IMR-90 (cell line): Measurements from ENCODE around the gene CLEC7A. TPM values are rescaled to one million over a fixed set of nuclear protein-coding genes. Genes with fewer than 3 reads are reported as not detected.

ENCODE experiments used
- ATAC-seq: fragments of 200-7000 bp; cut with Tn5 transposase; 2 replicates; pipeline ENCODE4 v1.9.1; 2020; ENCODE audit warnings: low read depth, mild to moderate bottlenecking, moderate library complexity
- BruUV-seq: library from RNA; stranded (reverse); fragments of 400-500 nt; replicated peaks from 2 replicates; lab custom pipeline; 2021; lab: Mats Ljungman, UMichigan
- CTCF ChIA-PET: fragments of 300-600 bp; formaldehyde crosslinking; extraction: SDS; loops from one replicate; lab custom pipeline; 2021; ENCODE audit warnings: antibody characterized with exemption; lab: Yijun Ruan, JAX
- POLR2A ChIA-PET: fragments of 300-600 bp; sonication (Branson Sonifier 250); formaldehyde crosslinking; loops from one replicate; lab custom pipeline; 2022; ENCODE audit warnings: antibody characterized with exemption; ENCODE audit not compliant: unreplicated experiment; lab: Charles Lee
- DNase-seq: peaks from one replicate; pipeline ENCODE4 v3.0.0; 2013
- H2AFZ ChIP-seq: replicated peaks from 2 replicates; pipeline ENCODE3; 2013; ENCODE audit warnings: low read length, mild to moderate bottlenecking; ENCODE audit not compliant: poor library complexity
- H2AK5ac ChIP-seq: 2 replicates; pipeline ENCODE4 v1.6.1; 2013; ENCODE audit warnings: low read depth, low read length, inconsistent platforms
- H2AK9ac ChIP-seq: replicated peaks from 2 replicates; pipeline ENCODE3; 2013; ENCODE audit warnings: mild to moderate bottlenecking, low read depth, low read length, moderate library complexity; ENCODE audit not compliant: poor library complexity
- H2BK120ac ChIP-seq: 2 replicates; pipeline ENCODE4 v1.6.1; 2013; ENCODE audit warnings: low read depth, low read length, inconsistent platforms
- H2BK15ac ChIP-seq: 3 replicates; pipeline ENCODE4 v1.6.1; 2013; ENCODE audit warnings: low read depth, low read length, inconsistent platforms
- H2BK20ac ChIP-seq: 2 replicates; pipeline ENCODE4 v1.6.1; 2013; ENCODE audit warnings: low read depth, mild to moderate bottlenecking, inconsistent platforms, low read length, moderate library complexity
- H2BK5ac ChIP-seq: 2 replicates; pipeline ENCODE4 v1.6.1; 2013; ENCODE audit warnings: mild to moderate bottlenecking, low read depth, low read length, inconsistent platforms; ENCODE audit not compliant: poor library complexity, severe bottlenecking
- H3K14ac ChIP-seq: replicated peaks from 2 replicates; pipeline ENCODE4 v1.6.1; 2013; ENCODE audit warnings: low read depth, low read length, inconsistent platforms
- H3K18ac ChIP-seq: 2 replicates; pipeline ENCODE4 v1.6.1; 2013; ENCODE audit warnings: low read depth, low read length, control low read depth
- H3K23ac ChIP-seq: 2 replicates; pipeline ENCODE4 v1.6.1; 2013; ENCODE audit warnings: low read depth, low read length, inconsistent platforms
- H3K27ac ChIP-seq: 2 replicates; pipeline ENCODE4 v1.5.1; 2013; ENCODE audit warnings: mild to moderate bottlenecking, control low read depth, low read length; ENCODE audit not compliant: insufficient read depth
- H3K27me3 ChIP-seq: 2 replicates; pipeline ENCODE4 v1.6.1; 2013; ENCODE audit warnings: low read length; ENCODE audit not compliant: control insufficient read depth, insufficient read depth
- H3K36me3 ChIP-seq: 2 replicates; pipeline ENCODE4 v1.6.1; 2013; ENCODE audit warnings: low read length, mixed read lengths; ENCODE audit not compliant: control insufficient read depth, insufficient read depth
- H3K4ac ChIP-seq: 2 replicates; pipeline ENCODE4 v1.6.1; 2013; ENCODE audit warnings: low read depth, low read length, inconsistent platforms
- H3K4me1 ChIP-seq: 2 replicates; pipeline ENCODE4 v1.6.1; 2013; ENCODE audit warnings: low read length, mixed read lengths; ENCODE audit not compliant: control insufficient read depth, insufficient read depth
- H3K4me2 ChIP-seq: 2 replicates; pipeline ENCODE4 v1.6.1; 2013; ENCODE audit warnings: low read depth, mild to moderate bottlenecking, control low read depth, low read length, moderate library complexity
- H3K4me3 ChIP-seq: 2 replicates; pipeline ENCODE4 v1.5.1; 2013; ENCODE audit warnings: low read depth, mild to moderate bottlenecking, control low read depth, low read length, moderate library complexity; ENCODE audit not compliant: insufficient read depth
- H3K56ac ChIP-seq: 2 replicates; pipeline ENCODE4 v1.6.1; 2013; ENCODE audit warnings: low read length, inconsistent platforms; ENCODE audit not compliant: insufficient read depth; ENCODE audit errors: extremely low read depth
- H3K79me1 ChIP-seq, 2 experiments: 2 replicates each; pipeline ENCODE4 v1.6.1; 2013; ENCODE audit warnings: low read length in 2 of 2, inconsistent platforms in 1 of 2, low read depth in 1 of 2
- H3K9ac ChIP-seq: 2 replicates; pipeline ENCODE4 v1.6.1; 2013; ENCODE audit warnings: low read depth, low read length, control low read depth
- H3K9me1 ChIP-seq: 2 replicates; pipeline ENCODE4 v1.6.1; 2013; ENCODE audit warnings: low read length, inconsistent platforms; ENCODE audit not compliant: insufficient read depth
- H3K9me3 ChIP-seq: 2 replicates; pipeline ENCODE4 v1.6.1; 2013; ENCODE audit warnings: low read length; ENCODE audit not compliant: control insufficient read depth, insufficient read depth
- H4K20me1 ChIP-seq: 2 replicates; pipeline ENCODE4 v1.6.1; 2013; ENCODE audit warnings: low read length, inconsistent platforms; ENCODE audit not compliant: insufficient read depth
- H4K5ac ChIP-seq: 2 replicates; pipeline ENCODE4 v1.6.1; 2013; ENCODE audit warnings: mild to moderate bottlenecking, low read depth, low read length, control low read depth
- H4K8ac ChIP-seq, 2 experiments: 2 replicates each; pipeline ENCODE4 v1.6.1; 2013; ENCODE audit warnings: low read depth in 2 of 2, low read length in 2 of 2, control low read depth in 1 of 2, inconsistent platforms in 1 of 2
- H4K91ac ChIP-seq: 2 replicates; pipeline ENCODE4 v1.6.1; 2013; ENCODE audit warnings: low read depth, low read length, inconsistent platforms; ENCODE audit not compliant: insufficient read depth
- BHLHE40 ChIP-seq: fragments of 150-350 bp; IDR thresholded peaks from 2 replicates; pipeline ENCODE4 v1.6.1; 2016; ENCODE audit warnings: mild to moderate bottlenecking, low read depth, low read length
- CEBPB ChIP-seq: IDR thresholded peaks from 2 replicates; pipeline ENCODE4 v1.6.1; 2012; ENCODE audit warnings: low read depth, low read length, improper control_type of control experiment
- MAFK ChIP-seq: IDR thresholded peaks from 2 replicates; pipeline ENCODE4 v1.6.1; 2012; ENCODE audit warnings: low read depth, low read length, improper control_type of control experiment
- MXI1 ChIP-seq: IDR thresholded peaks from 2 replicates; pipeline ENCODE4 v1.6.1; 2012; ENCODE audit warnings: low read depth, mild to moderate bottlenecking, low read length, moderate library complexity, borderline replicate concordance
- NFE2L2 ChIP-seq: fragments of 150-350 bp; IDR thresholded peaks from 2 replicates; pipeline ENCODE4 v1.6.1; 2016; ENCODE audit warnings: low read depth, mild to moderate bottlenecking, low read length
- RCOR1 ChIP-seq: IDR thresholded peaks from 2 replicates; pipeline ENCODE4 v1.6.1; 2012; ENCODE audit warnings: mild to moderate bottlenecking, low read length, improper control_type of control experiment; ENCODE audit not compliant: insufficient replicate concordance
- RFX5 ChIP-seq: IDR thresholded peaks from 2 replicates; pipeline ENCODE4 v1.8.0; 2012; ENCODE audit warnings: low read depth, mild to moderate bottlenecking, low read length, moderate library complexity
- WGBS, 2 experiments: methylation state at CpG; one replicate each; pipeline versions ENCODE4 v1.1.5 to v1.1.7; 2013; ENCODE audit warnings: missing lambda C conversion rate in 2 of 2; ENCODE audit not compliant: insufficient read length in 1 of 2; ENCODE audit errors: extremely low coverage in 2 of 2; 5-methylcytosine and 5-hydroxymethylcytosine counted together
- dilution Hi-C: fragments of 300-500 bp; cut with HindIII; formaldehyde crosslinking; loops from one replicate; pipeline ENCODE4 v1.14.3; 2018; ENCODE audit warnings: low sequenced_read_pairs; ENCODE audit not compliant: unreplicated experiment
- in situ Hi-C: fragments of 300-500 bp; cut with MboI; formaldehyde crosslinking; loops from 3 replicates; pipeline ENCODE4 v1.14.3; 2019; ENCODE audit warnings: low sequenced_read_pairs, inconsistent platforms, mixed read lengths
- intact Hi-C: fragments of 100-400 bp; cut with micrococcal nuclease; formaldehyde crosslinking; loops from 2 replicates; pipeline ENCODE4 v1.10.0; 2022
- polyA plus RNA-seq, 3 experiments: library from polyadenylated mRNA; depleted of rRNA; stranded (reverse); fragments of >200 nt; gene quantifications; 2 replicates each; pipeline ENCODE4 v1.2.3, GENCODE V29; 2012; ENCODE audit warnings: low replicate concordance in 1 of 3
- total RNA-seq: library from RNA; depleted of rRNA; stranded (reverse); fragments of >200 nt; gene quantifications from 2 replicates; pipeline ENCODE4 v1.2.3, GENCODE V29; 2012

The CLEC7A gene
- total and polyA plus RNA-seq, 2 of the 4 experiments (the other 2 are of a cell fraction) = not detected

GRCh38 chr12:10110256-10110844 lies 19.6 kb downstream of the CLEC7A start:
- no peak for ATAC-seq
- no TSS peak for BruUV-seq
- intact Hi-C loops (no loop called here), in situ Hi-C loops (no loop called here), dilution Hi-C loops (no loop called here)
- H4K91ac ChIP-seq = no peak overlapping the region
- no peaks in the 10 kb centered on the region for H3K36me3 ChIP-seq
- no peak overlapping the region for H3K18ac ChIP-seq
- H2BK15ac ChIP-seq = no peak overlapping the region
- no peak overlapping the region for H2AK9ac ChIP-seq
- no CpG with 5 or more reads among the region's 2 CpGs for WGBS, 2 experiments
- TF ChIP-seq NFE2L2 (no peak), BHLHE40 (no peak), RFX5 (no peak), RCOR1 (no peak), CEBPB (no peak), MAFK (no peak), MXI1 (no peak)
- H2BK5ac ChIP-seq = no peak overlapping the region
- H3K23ac ChIP-seq = no peak overlapping the region
- H2AFZ ChIP-seq = no peak overlapping the region
- H3K9me3 ChIP-seq = peaks cover 3% of the 10 kb centered on the region
- DNase-seq = no peak
- H4K20me1 ChIP-seq = no peaks in the 10 kb centered on the region
- H4K5ac ChIP-seq = no peak overlapping the region
- POLR2A ChIA-PET = interaction anchor here (0.6 kb wide), 1 partner anchor 20 kb away, joined by 4 read pairs; no protein-coding TSS in a partner anchor
- H3K4me2 ChIP-seq = no peak overlapping the region
- H3K4ac ChIP-seq = no peak overlapping the region
- H4K8ac ChIP-seq = no peak overlapping the region
- no peak overlapping the region for H3K4me3 ChIP-seq
- no peaks in the 10 kb centered on the region for H3K4me1 ChIP-seq
- H3K56ac ChIP-seq = no peak overlapping the region
- no peak overlapping the region for H3K9ac ChIP-seq
- H3K9me1 ChIP-seq = no peaks in the 10 kb centered on the region
- H3K27ac ChIP-seq = no peak overlapping the region
- no peak overlapping the region for H2BK120ac ChIP-seq
- CTCF ChIA-PET = no interaction called here
- no peak overlapping the region for H2BK20ac ChIP-seq
- H3K79me1 ChIP-seq = no peaks in the 10 kb centered on the region
- no peak overlapping the region for H2AK5ac ChIP-seq
- H3K27me3 ChIP-seq = no peaks in the 10 kb centered on the region
- H3K14ac ChIP-seq = no peak overlapping the region
